ENCODE measurements around the gene CASZ1.

Gene CASZ1

GRCh38 chr1:10764296-10764798 is 32.1 kb downstream of the CASZ1 start:
- no peak overlapping the region for H3K4me3 Mint-ChIP-seq
- TF ChIP-seq CTCF (IDR thresholded peaks at IDR 0.05), result no peak
- H3K9me3 Mint-ChIP-seq, result no peaks in the 10 kb centered on the region
- H3K36me3 Mint-ChIP-seq (ENCODE audit: low read depth), result no peaks in the 10 kb centered on the region
- DNase-seq, result no peak
- peaks cover 37% of the 10 kb centered on the region for H3K4me1 Mint-ChIP-seq
- H3K27me3 Mint-ChIP-seq (ENCODE audit: low read depth, poor library complexity), result peaks cover 33% of the 10 kb centered on the region
- no peak overlapping the region for H3K27ac Mint-ChIP-seq

GRCh38 chr1:10762875-10763274 is 33.6 kb downstream of the CASZ1 start:
- Mint-ChIP-seq H3K27me3 (ENCODE audit: low read depth, poor library complexity) (peaks cover 38% of the 10 kb centered on the region), H3K4me1 (peaks cover 41% of the 10 kb centered on the region), H3K4me3 (no peak overlapping the region), H3K36me3 (ENCODE audit: low read depth) (no peaks in the 10 kb centered on the region), H3K9me3 (no peaks in the 10 kb centered on the region), H3K27ac (no peak overlapping the region)
- no peak for DNase-seq
- TF ChIP-seq CTCF (IDR thresholded peaks at IDR 0.05), result no peak

- Mint-ChIP-seq H3K9me3 (no peaks in the 10 kb centered on the region), H3K4me1 (peaks cover 42% of the 10 kb centered on the region), H3K36me3 (ENCODE audit: low read depth) (no peaks in the 10 kb centered on the region), H3K27me3 (ENCODE audit: low read depth, poor library complexity) (peaks cover 35% of the 10 kb centered on the region), H3K27ac (no peak overlapping the region), H3K4me3 (no peak overlapping the region)
- no peak for TF ChIP-seq CTCF (IDR thresholded peaks at IDR 0.05)
- DNase-seq, result no peak
Observed at GRCh38 chr1:10762153-10762523, 34.3 kb downstream of the CASZ1 start.

- no peak overlapping the region for H3K27ac Mint-ChIP-seq
Observed at GRCh38 chr1:10761503-10762152, 34.8 kb downstream of the CASZ1 start.

GRCh38 chr1:10760566-10761502 is 35.6 kb downstream of the CASZ1 start:
- H3K36me3 Mint-ChIP-seq (ENCODE audit: low read depth), result no peaks in the 10 kb centered on the region
- no peak overlapping the region for H3K4me3 Mint-ChIP-seq
- no peaks in the 10 kb centered on the region for H3K9me3 Mint-ChIP-seq
- peaks cover 41% of the 10 kb centered on the region for H3K27me3 Mint-ChIP-seq (ENCODE audit: low read depth, poor library complexity)
- H3K27ac Mint-ChIP-seq, result no peak overlapping the region
- TF ChIP-seq CTCF (IDR thresholded peaks at IDR 0.05), result no peak
- DNase-seq, result no peak
- peaks cover 42% of the 10 kb centered on the region for H3K4me1 Mint-ChIP-seq

More at GRCh38 chr1:10761503-10762152, 34.8 kb downstream of the CASZ1 start:
- Mint-ChIP-seq H3K9me3 (no peaks in the 10 kb centered on the region), H3K27me3 (ENCODE audit: low read depth, poor library complexity) (peaks cover 39% of the 10 kb centered on the region), H3K36me3 (ENCODE audit: low read depth) (no peaks in the 10 kb centered on the region), H3K4me3 (no peak overlapping the region), H3K4me1 (peaks cover 42% of the 10 kb centered on the region)
- TF ChIP-seq CTCF (IDR thresholded peaks at IDR 0.05), result no peak
- DNase-seq, result no peak

All from nephron progenitor cell (in vitro differentiated cells).